HG02938 (cell line): ENCODE data around the gene VPS41.
"Not testable (repeated sequence)": the region's sequence is repeated elsewhere in the genome, so short reads cannot be mapped to it uniquely, and the experiment has no call there.

Experiments used
- ATAC-seq: cut with Tn5 transposase; IDR thresholded peaks from one replicate; pipeline ENCODE4 v1.9.1; 2021; ENCODE audit warnings: mild to moderate bottlenecking, moderate library complexity; ENCODE audit not compliant: unreplicated experiment

The VPS41 gene

GRCh38 chr7:38855867-38856266, 53.1 kb downstream of the VPS41 start:
- no peak for ATAC-seq

GRCh38 chr7:38855386-38855785, 53.6 kb downstream of the VPS41 start:
- ATAC-seq: no peak

- not testable (repeated sequence) for ATAC-seq
Measured at GRCh38 chr7:38854947-38855346, 54.0 kb downstream of the VPS41 start.

- ATAC-seq: no peak
Measured at GRCh38 chr7:38851321-38851720, 57.7 kb downstream of the VPS41 start.

- no peak for ATAC-seq
Measured at GRCh38 chr7:38846280-38846679, 62.7 kb downstream of the VPS41 start.

- ATAC-seq: no peak
Measured at GRCh38 chr7:38844952-38845563, 63.9 kb downstream of the VPS41 start.

GRCh38 chr7:38842746-38843145, 66.2 kb downstream of the VPS41 start:
- no peak for ATAC-seq

- no peak for ATAC-seq
Measured at GRCh38 chr7:38840736-38841460, 68.1 kb downstream of the VPS41 start.

- ATAC-seq: no peak
Measured at GRCh38 chr7:38839851-38840250, 69.1 kb downstream of the VPS41 start.

- ATAC-seq: no peak
Measured at GRCh38 chr7:38838725-38839385, 70.1 kb downstream of the VPS41 start.

- ATAC-seq: no peak
Measured at GRCh38 chr7:38834357-38834756, 74.6 kb downstream of the VPS41 start.

GRCh38 chr7:38833329-38833728, 75.7 kb downstream of the VPS41 start:
- ATAC-seq: no peak

- ATAC-seq: no peak
Measured at GRCh38 chr7:38831259-38831996, 77.6 kb downstream of the VPS41 start.

- ATAC-seq: no peak
Measured at GRCh38 chr7:38830826-38831225, 78.2 kb downstream of the VPS41 start.

GRCh38 chr7:38829488-38830165, 79.4 kb downstream of the VPS41 start:
- no peak for ATAC-seq

- ATAC-seq: no peak
Measured at GRCh38 chr7:38828026-38828425, 81.0 kb downstream of the VPS41 start.

GRCh38 chr7:38825721-38826440, 83.1 kb downstream of the VPS41 start:
- ATAC-seq: no peak

- no peak for ATAC-seq
Measured at GRCh38 chr7:38824948-38825347, 84.0 kb downstream of the VPS41 start.

- no peak for ATAC-seq
Measured at GRCh38 chr7:38822549-38822948, 86.4 kb downstream of the VPS41 start.

GRCh38 chr7:38820571-38820970, 88.4 kb downstream of the VPS41 start:
- no peak for ATAC-seq
